GM12878 (cell line): ENCODE measurements around the gene PDE3B.

Experiments used
- CEBPB ChIP-seq, 2 experiments: fragments of 150-350 bp in 1 of 2; IDR thresholded peaks; 2 replicates each; pipeline ENCODE4 v1.6.1; 2012 to 2014; ENCODE audit warnings: low read depth in 2 of 2, low read length in 2 of 2, borderline replicate concordance in 1 of 2, inconsistent platforms in 1 of 2
- CTCF ChIP-seq, 3 experiments: IDR thresholded peaks in 2 of 3; conservative IDR thresholded peaks in 1 of 3; 2 replicates each; pipeline ENCODE4 v1.5.1; 2011; ENCODE audit warnings: low read depth in 3 of 3, low read length in 3 of 3, mild to moderate bottlenecking in 3 of 3, control low read depth in 2 of 3, moderate library complexity in 2 of 3, inconsistent platforms in 1 of 3, mixed read lengths in 1 of 3; ENCODE audit not compliant: control insufficient read depth in 2 of 3, insufficient read depth in 1 of 3; ENCODE audit errors: extremely low read depth in 1 of 3
- EGR1 ChIP-seq, 2 experiments: IDR thresholded peaks; 1 replicate in 1 of 2; 2 replicates in 1 of 2; pipeline ENCODE4 v1.6.1; 2011 to 2012; ENCODE audit warnings: low read depth in 2 of 2, low read length in 2 of 2, borderline replicate concordance in 1 of 2, mild to moderate bottlenecking in 1 of 2, moderate library complexity in 1 of 2
- EZH2 ChIP-seq: IDR thresholded peaks from 2 replicates; pipeline ENCODE4 v1.6.1; 2012; ENCODE audit warnings: low read depth, mild to moderate bottlenecking, control low read depth, inconsistent platforms, low read length, borderline replicate concordance; ENCODE audit not compliant: control insufficient read depth
- FOXM1 ChIP-seq: IDR thresholded peaks from 2 replicates; pipeline ENCODE4 v1.6.1; 2012; ENCODE audit warnings: low read depth, mild to moderate bottlenecking, inconsistent platforms, low read length, moderate library complexity
- KAT2A ChIP-seq: conservative IDR thresholded peaks from 2 replicates; pipeline ENCODE4 v1.6.1; 2011; ENCODE audit warnings: low read depth, low read length; ENCODE audit not compliant: control insufficient read depth
- NFYA ChIP-seq: IDR thresholded peaks from 2 replicates; pipeline ENCODE4 v1.6.1; 2011; ENCODE audit warnings: low read depth, mild to moderate bottlenecking, low read length, improper control_type of control experiment, borderline replicate concordance
- NR2C1 ChIP-seq: fragments of 450-650 bp; IDR thresholded peaks from 2 replicates; pipeline ENCODE4 v1.6.1; 2017; ENCODE audit warnings: antibody characterized with exemption, mild to moderate bottlenecking, moderate library complexity
- SREBF1 ChIP-seq: IDR thresholded peaks from 2 replicates; pipeline ENCODE4 v1.6.1; 2012; ENCODE audit warnings: mild to moderate bottlenecking, low read length
- TF ChIP-seq, protein P1 (sequence below): fragments of 450-650 bp; IDR thresholded peaks from 2 replicates; pipeline ENCODE4 v1.6.1; 2016; ENCODE audit warnings: mild to moderate bottlenecking

DNA sequence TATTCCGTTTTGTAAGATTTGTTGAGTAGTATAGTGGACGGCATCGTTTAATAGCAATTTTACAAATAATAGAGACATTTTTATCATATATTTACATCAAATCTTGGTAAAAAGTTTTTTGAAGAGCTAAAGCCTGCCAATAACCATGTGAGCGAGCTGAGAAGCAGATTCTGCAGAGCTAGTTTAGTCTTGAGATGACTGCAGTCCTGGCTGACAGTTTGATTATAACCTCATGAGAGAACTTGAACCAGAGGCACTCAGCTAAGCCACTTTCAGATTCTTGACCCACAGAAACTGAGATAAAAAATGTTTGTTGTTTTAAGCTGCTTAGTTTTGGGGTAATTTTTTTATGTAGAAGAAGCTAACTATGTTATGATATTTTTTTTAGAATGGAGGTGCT, 78.9 kb downstream of the PDE3B start:
- TF ChIP-seq CEBPB (IDR thresholded peaks at IDR 0.05; ENCODE audit: borderline replicate concordance in 1 of 2, low read depth in 2 of 2, low read length in 2 of 2) (no peak), EZH2 (no peak), FOXM1 (no peak), EGR1 (IDR thresholded peaks at IDR 0.05; ENCODE audit: borderline replicate concordance in 1 of 2, low read depth in 2 of 2, low read length in 2 of 2) (no peak), CTCF (IDR thresholded peaks at IDR 0.05 in 2 of 3, conservative IDR thresholded peaks at IDR 0.05 in 1 of 3; ENCODE audit: control insufficient read depth in 2 of 3, extremely low read depth in 1 of 3, insufficient read depth in 1 of 3, low read depth in 3 of 3, low read length in 3 of 3) (no peak), NR2C1 (no peak), NFYA (no peak), KAT2A (no peak), SREBF1 (no peak)
- TF ChIP-seq, protein P1, sequence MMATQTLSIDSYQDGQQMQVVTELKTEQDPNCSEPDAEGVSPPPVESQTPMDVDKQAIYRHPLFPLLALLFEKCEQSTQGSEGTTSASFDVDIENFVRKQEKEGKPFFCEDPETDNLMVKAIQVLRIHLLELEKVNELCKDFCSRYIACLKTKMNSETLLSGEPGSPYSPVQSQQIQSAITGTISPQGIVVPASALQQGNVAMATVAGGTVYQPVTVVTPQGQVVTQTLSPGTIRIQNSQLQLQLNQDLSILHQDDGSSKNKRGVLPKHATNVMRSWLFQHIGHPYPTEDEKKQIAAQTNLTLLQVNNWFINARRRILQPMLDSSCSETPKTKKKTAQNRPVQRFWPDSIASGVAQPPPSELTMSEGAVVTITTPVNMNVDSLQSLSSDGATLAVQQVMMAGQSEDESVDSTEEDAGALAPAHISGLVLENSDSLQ, result no peak
